HG02970 (cell line): Measurements from ENCODE around the gene LTN1.

Experiments used
- ATAC-seq: cut with Tn5 transposase; IDR thresholded peaks from one replicate; pipeline ENCODE4 v1.9.1; 2021; ENCODE audit warnings: mild to moderate bottlenecking, moderate library complexity, moderate number of reproducible peaks; ENCODE audit not compliant: unreplicated experiment, low FRiP score

Gene LTN1

DNA sequence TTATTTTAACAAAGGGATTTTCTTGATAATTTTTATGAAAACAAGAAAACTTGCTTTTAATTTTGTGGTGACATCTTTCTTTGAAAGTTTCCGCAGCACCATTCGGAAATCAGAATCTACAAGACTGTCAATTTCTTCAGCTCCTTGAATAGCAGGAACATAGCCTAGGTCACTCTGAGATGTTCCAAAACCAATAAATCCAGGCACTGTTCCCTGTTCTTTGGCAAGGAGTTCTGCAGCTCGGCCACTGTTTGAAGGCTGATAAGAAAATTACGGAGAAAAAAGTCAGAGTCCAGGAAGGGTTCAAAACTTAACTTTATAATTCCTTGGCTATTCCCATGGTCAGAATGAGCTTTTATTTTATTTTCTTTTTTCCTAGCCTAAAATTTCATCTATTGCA, 6.0 kb downstream of the LTN1 start:
- no peak for ATAC-seq

DNA sequence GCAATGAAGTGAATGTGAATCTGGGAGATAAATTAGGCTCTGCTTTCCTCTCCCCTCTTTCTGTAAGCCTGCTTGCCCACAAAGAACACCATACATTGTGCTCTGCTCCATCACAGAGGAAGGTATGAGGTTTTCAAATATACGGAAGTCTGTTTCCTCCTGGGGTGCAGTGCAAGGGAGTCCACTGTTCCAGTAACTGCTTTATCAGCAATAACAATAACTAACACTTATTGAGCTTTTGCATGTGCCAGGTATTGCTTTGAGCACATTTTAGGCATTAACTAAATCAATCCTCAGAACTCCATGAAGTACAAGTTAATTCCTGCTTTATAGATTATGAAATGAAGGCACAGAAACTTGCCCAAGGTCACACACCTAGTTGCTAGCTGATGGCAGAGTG, 10.0 kb downstream of the LTN1 start:
- no peak for ATAC-seq

DNA sequence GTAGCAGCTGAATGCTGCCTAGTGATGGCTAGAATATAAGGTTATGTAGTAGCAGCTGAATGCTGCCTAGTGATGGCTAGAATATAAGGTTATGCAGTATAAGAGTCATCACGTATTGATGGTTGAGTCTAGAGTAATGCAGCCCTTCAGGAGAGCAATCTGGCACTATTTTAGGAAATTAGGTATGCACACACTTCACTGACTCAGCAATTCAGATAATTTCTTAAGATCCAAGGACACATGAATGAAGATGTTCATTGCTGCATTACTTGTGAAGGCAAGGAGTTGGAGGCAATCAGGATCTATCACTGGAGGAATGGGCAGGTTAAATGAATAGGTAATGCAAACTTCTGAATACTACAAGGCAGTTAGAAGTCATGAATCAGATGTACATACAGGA, 13.6 kb downstream of the LTN1 start:
- no peak for ATAC-seq

DNA sequence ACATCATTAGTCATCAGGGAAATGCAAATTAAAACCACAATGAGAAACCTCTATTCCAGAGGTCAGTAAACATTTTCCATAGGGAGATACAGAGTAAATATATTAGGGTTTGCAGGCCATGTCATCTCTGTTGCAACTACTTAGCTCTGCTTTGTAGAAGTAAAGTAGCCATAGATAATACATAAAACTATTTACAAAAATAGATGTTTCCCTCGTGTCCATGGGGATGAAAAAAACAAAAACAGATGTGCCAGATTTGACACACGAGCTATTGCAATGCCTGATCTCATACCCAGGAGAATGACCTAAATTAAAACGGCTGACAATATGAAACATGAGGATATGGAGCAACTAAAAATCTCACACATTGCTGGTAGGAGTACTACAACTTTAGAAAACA, 17.3 kb downstream of the LTN1 start:
- ATAC-seq, result no peak

DNA sequence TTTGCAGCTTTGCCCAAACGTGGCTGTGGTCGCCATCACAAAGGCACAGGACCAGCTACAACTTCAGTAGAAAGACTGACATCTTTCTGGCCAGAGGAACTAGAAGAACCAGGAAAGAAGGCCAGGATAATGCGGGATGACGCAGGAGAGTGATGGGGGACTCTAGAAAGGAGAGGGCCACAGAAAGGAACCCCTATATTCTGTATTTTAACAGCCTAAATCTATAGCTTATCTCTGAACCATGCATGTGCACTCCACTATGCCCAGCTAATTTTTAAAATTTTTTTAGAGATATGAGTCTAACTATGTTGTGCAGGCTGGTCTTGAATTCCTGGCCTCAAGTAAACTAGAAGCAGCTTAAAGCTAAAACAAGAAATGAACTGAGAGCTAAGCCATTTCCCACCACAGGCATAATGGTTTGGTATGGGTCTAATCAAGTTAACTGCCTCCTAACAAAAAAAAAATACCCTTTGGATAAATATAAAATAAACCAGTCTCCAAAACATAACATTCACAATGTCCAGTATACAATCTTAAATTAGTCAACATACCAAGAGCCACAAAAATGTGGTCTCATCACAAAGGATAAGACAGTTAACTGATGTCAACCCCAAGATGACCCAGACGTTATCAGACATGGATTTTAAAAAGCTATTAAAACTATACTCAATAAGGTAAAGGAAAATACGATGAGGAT, 18.0 kb downstream of the LTN1 start:
- no peak for ATAC-seq

DNA sequence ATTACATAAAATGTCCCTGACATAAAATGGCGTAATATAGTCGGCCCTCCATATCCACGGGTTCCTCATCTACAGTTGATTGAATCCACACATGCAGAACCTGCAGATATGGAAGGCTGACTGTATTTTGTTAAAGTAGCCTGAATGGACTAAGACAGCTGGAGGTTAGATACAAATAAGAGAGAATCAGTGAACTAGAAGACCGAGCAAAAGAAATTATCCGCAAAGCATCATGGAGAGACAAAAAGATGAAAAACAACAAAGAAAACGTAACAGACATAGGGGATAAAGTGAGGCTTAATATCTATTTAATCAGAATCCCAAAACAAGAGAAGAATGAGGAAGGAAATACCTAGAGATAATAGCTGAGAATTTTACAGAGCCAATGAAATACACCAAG, 20.3 kb downstream of the LTN1 start:
- ATAC-seq, result no peak

DNA sequence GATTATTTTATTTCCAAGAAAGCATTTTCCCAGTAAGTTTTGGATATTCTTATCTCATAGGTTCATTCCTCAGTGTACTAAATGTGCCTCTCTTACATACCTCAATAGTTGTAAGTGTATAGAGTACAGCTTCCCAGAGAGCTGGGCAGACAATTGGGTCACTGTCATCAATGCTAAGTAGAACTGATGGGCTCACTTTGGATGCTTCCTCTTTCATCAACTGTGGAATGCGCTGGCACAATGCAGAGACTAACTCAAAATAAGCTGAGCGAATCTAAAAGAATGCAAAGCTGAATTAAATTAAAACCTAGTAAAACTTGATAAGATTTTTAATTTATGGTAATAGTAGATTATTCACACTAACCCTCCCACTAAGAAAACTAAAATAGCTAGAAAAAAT, 21.5 kb downstream of the LTN1 start:
- ATAC-seq, result no peak

DNA sequence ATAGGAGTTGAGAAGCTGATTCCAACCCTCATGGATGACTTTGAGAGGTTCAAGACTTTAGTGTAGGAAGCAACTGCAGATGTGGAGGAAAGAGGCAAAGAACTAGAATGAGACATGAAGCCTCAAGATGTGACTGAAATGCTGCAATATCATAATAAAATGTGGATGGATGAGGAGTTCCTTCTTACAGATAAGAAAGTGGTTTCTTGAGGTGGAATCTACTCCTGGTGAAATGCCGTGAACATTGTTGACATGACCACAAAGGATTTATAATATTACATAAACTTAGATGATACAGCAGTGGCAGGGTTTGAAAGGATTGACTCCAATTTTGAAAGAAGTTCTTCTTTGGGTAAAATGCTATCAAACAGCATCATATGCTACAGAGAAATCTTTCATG, 28.8 kb downstream of the LTN1 start:
- ATAC-seq, result no peak

DNA sequence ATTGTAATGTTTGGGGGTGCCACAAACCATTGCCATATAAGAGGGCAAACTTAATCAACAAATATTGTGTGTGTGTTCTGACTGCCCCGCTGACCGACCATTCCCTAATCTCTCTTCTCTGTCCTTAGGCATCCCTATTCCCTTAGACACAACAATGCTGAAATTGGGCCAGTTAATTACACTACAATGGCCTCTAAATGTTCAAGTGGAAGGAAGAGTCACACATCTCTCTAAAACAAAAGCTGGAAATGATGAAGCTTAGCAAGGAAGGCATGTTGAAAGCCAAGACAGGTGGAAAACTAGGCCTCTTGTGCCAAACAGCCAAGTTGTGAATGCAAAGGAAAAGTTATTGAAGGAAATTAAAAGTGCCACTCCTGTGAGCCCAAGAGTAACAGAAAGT, 30.2 kb downstream of the LTN1 start:
- no peak for ATAC-seq

DNA sequence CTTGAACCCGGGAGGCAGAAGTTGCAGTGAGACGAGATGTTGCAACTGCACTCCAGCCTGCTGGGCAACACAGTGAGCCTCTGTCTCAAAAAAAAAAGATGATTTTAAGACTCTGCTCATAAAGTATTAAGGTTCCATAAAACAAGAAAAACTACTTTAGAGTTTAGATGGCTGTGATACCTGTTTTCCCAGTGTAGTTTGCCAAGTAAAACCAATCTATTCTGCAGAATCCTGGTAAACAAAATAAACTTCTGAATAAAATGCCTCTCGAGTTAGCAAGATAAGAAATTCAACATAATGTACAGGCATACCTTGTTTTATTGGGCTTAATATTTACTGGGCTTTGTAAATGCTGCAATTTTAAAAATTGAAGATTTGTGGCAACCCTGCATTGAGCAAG, 30.8 kb downstream of the LTN1 start:
- no peak for ATAC-seq

DNA sequence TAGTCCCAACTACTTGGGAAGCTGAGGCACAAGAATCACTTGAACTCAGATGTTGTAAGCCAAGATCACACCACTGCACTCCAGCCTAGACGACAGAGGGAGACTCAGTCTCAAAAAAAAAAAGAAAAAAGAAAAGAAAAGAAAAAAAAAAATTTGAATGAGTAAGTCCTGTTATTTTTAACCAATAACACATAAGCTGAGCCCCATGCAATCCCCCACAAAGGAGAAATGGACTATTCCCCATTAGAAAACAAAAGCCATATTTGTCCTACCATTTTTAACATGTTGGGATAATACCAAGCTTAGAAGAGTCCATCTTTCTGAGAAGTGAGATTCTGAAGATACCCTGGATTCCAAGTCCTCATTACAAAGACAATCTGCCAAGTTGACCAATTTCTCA, 32.4 kb downstream of the LTN1 start:
- no peak for ATAC-seq

DNA sequence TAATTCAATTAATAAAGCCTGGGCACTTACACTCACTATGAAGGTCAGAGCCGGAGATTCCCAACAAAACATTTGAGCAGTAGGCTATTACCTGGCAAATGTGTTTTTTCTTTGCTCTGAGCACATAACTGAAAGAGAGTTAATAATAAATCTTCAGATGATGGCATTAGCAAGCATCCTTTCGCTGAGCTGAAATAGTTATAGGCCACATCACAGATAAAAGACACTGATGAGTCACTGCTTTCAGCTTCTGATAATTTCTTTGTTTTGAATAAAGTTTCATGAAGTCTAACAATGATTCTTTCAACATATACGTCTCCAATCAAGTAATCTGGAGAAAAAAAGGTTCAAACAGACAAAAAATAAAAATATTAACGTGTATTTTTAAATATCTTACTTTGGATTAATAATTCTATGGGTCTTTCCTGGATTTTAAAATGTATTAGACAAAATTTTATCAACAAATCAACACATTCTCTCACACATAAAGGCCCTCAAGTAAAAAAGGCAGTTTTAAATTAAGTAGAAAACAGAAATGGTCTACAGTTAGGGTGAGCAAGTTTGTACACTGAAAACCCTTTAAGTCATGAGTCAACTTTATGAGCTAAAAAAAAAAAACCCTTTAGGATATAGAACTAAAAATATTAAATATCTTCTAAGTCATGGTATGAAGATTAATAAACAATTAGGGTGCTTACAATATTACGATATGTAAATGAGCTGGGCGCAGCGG, 33.1 kb downstream of the LTN1 start:
- ATAC-seq, result no peak

DNA sequence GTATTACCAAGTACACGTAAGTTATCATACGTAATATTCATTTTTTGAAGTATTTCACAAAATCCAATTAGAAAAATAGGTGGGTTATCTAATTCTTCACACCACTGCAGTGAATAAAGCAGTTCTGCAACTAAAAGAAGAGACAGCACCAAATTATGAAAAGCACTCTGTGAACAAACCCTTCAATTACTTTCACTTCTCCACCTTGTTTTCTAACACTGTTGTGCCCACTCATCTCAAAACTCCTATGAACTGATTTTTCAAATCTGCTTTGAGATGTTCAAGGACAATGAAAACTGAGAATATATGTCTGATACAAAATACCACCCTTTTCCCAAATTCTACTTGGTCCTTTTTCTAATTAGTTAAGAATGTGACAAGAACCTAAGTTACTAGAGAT, 39.4 kb downstream of the LTN1 start:
- ATAC-seq, result no peak

DNA sequence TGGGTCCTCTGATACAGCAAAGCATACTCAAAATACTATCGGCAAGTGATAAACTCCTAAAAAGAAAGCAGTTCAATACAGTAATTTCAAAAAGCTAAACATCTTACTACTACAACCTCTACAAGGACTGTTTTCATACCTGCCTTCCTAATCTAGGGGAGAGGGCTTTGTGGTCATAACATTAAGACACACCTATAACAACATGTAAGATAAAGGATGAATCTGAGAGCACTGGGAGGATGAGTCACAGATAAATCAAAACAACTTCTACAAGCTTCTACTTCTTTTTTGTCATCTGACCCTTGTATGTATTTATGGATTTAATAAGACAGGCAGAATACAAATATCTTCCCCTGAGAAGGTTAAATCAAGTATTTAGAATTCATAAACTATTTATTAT, 40.0 kb downstream of the LTN1 start:
- ATAC-seq, result no peak

DNA sequence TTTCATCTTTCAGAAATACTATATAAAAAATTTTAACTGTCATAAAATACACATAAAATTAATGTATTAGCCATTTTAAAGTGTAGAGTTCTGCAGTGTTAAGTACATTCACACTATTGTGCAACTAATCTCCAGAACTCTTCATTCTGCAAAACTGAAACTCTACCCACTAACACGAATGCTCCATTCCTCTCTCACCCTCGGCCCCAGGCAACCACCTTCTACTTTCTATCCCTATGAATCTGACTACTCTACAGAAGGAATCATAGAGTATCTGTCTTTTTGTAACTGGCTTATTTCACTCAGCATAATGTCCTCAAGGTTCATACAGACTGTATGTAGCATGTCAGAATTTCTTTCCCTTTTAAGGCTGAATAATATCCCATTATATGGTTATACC, 43.4 kb downstream of the LTN1 start:
- ATAC-seq, result no peak

DNA sequence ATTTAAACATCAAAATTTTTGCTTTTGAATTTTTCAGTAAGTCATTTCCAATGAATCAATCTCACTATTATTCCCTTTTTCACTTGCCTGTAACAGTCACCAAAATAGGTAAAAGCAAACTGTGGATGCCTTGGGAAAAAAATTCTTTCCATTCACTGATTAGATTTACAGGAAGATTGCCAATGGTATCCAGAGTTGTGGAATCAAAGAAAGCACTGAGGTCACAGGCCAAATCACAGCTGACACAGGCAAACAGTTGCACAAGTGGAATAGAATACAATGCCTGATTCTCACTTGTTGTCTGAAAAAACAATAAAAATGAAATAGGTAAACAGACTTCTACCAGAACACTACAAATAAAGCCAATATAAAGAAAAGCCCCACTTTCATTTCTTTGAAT, 48.4 kb downstream of the LTN1 start:
- ATAC-seq, result no peak

DNA sequence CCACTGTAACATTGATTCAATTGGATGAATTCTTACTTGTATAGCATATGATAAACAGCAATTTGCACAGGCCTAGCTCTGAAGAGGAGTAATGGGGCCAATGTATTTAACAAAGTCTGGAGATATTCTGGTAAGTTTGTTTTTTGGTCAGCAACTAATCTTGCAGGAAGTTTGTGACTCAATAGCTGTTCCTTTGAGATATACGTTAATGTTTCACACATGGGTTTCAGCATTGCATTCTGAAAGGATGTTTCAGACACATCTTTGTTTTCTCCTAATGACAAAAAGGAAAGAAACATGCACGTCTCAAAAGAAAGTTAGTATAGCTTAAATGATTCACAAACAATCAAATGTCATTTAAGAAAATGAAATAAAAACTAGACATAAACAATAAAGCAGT, 49.0 kb downstream of the LTN1 start:
- ATAC-seq, result no peak

DNA sequence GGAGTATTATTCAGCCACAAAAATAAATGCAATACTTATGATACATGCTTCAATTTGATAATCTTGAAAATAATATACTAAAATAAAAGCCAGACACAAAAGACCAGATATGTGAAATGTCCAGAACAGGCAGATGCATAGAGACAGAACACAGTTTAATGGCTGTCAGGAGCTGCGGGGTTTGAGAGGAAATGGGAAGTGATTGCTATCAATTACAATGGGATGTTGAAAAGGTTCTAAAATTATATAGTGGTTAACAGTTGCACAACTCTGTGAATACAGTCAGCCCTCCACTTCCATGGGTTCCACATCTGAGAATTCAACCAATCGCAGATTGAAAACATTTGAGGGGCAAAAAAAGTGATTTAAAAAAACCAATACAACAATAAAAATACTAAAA, 54.0 kb downstream of the LTN1 start:
- no peak for ATAC-seq

DNA sequence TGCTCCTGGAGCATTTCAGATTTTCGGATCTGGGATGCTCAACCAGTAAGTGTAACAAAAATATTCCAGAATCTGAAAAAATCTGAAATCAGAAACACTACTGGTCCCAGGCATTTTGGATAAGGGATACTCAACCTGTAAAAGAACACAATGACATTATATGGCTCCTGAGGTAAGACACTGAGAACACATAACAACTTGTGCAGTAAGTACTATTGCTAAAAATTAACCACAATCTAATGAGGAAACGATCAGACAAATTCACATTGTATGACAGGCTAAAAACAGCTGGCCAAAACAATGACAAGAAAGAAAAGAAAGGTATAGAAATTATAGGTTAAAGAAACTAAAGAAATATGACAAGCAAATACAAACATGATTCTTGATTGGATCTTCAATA, 54.9 kb downstream of the LTN1 start:
- no peak for ATAC-seq

DNA sequence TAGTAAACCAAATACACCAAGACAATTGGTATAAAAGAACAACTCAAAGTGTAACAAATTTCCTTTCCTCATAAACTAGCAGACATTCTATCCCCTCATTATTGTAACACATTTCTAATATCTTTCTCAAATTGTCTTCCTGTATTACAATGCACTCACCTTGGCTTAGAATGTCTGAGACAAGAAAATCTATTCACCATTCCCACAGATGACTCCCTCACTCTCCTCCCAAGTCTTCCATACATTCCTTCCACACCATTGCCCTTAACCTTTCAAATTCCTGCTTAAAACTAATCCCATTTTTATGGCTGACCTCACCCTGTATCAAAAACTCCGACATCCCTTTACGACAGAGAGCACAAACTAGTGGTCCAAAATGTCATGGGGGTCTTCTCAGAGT, 56.0 kb downstream of the LTN1 start:
- ATAC-seq, result no peak

DNA sequence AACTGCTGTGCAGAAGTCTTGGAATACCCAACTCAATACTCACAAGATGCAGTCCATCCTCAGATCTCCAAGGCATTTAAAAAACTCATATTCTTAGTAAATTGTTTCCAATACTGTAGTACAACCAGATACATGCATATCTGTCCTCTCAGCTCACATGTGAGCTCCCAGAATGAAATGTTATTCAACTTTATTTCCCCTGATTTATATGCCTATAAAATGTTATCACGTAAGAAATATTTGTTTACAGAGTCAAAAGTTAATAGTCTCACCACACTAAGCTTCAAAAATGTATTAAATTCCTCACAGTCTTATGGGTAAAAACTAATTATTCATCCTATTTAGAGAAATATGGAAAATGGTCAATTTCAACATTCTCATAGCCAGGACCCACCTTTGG, 56.6 kb downstream of the LTN1 start:
- no peak for ATAC-seq

DNA sequence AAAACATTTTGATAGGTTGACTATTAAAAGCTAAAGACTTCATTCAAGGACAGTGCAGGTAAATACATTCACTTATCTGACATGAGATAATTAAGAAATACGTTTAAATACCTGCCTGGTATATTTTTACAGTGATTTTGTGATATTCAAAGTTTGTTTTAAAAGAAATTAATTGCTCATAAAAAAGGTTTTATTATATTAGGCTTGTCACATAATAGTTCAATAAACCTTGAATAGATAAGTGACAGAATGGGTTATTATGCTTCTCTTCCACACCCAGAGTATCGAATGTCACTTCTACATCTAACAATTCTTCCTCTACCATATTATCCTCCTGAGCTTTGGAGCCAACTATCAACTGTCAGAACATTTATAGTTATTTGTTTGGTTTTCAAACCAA, 60.0 kb downstream of the LTN1 start:
- no peak for ATAC-seq
